ENCODE measurements around the gene MFSD1. TPM values are rescaled to one million over a fixed set of nuclear protein-coding genes. Genes with fewer than 3 reads are reported as not detected.
"Not testable (repeated sequence)": the region's sequence is repeated elsewhere in the genome, so short reads cannot be mapped to it uniquely, and the experiment has no call there.

MFSD1 gene
- total and polyA plus RNA-seq, 2 donors: 55.8 to 110 TPM

DNA sequence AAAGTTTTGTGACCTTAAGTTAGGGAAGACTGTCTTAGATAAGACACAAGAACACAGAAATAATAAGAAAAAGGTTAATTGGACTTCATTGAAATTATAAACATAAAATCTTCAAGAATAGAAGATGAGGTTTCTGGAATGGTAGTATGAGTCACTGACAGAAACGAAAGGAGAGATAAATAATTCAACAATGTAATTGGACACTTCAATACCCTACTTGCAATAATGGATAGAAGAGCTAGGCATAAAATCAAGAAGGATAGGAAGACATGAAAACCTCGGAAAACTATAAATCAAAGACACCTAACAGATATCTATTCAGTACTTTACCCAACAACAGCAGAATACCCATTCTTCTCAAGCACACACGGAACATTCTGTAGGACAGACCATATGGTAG is 15.9 kb upstream of the MFSD1 start:
- Histone ChIP-seq H3K4me1 (ENCODE audit: insufficient read depth) (no peaks in the 10 kb centered on the region), H3K4me3 (ENCODE audit: low read depth, low read length) (no peak overlapping the region), H3K36me3 (ENCODE audit: insufficient read depth) (no peaks in the 10 kb centered on the region), H3K27ac (ENCODE audit: low read depth) (no peak overlapping the region)
- no peak for DNase-seq (ENCODE audit: extremely low spot score)
- 86% methylated on average over 3 of the region's 3 CpGs for WGBS

DNA sequence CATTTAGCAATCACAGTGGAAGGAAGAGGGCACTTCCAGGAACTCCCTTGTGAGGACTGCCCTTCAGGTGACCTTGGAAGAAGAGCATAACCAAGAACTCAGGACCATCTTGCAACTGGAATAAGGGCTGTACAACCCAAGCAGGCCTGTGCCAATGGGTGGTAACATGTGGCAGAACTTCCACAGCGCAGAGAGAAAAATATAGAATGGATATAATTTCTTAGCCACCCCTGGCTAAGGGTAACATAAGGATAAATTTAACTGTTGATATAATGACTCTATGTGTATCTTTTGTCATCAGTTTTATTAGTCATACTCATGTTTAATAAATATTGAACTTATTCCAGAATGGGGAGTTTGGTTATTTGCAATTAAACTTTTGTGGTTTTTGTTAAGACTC is 13.4 kb upstream of the MFSD1 start:
- WGBS: 91% methylated on average over 1 of the region's 1 CpG
- Histone ChIP-seq H3K4me1 (ENCODE audit: insufficient read depth) (no peaks in the 10 kb centered on the region), H3K36me3 (ENCODE audit: insufficient read depth) (no peaks in the 10 kb centered on the region), H3K27ac (ENCODE audit: low read depth) (no peak overlapping the region), H3K4me3 (ENCODE audit: low read depth, low read length) (no peak overlapping the region)
- no peak for DNase-seq (ENCODE audit: extremely low spot score)

- Histone ChIP-seq H3K36me3 (ENCODE audit: insufficient read depth) (no peaks in the 10 kb centered on the region), H3K4me3 (ENCODE audit: low read depth, low read length) (no peak overlapping the region), H3K4me1 (ENCODE audit: insufficient read depth) (no peaks in the 10 kb centered on the region), H3K27ac (ENCODE audit: low read depth) (no peak overlapping the region)
- DNase-seq (ENCODE audit: extremely low spot score): no peak
- WGBS: 73% methylated on average over 1 of the region's 1 CpG
These were observed 12.3 kb upstream of the MFSD1 start for GRCh38 chr3:158789592-158789991.

GRCh38 chr3:158790901-158791589 is 10.8 kb upstream of the MFSD1 start:
- no peak overlapping the region for H3K27ac ChIP-seq (ENCODE audit: low read depth)
- no peaks in the 10 kb centered on the region for H3K36me3 ChIP-seq (ENCODE audit: insufficient read depth)
- no peaks in the 10 kb centered on the region for H3K4me1 ChIP-seq (ENCODE audit: insufficient read depth)
- DNase-seq (ENCODE audit: extremely low spot score): no peak
- H3K4me3 ChIP-seq (ENCODE audit: low read depth, low read length): no peak overlapping the region
- WGBS: 10% methylated on average over 11 of the region's 11 CpGs

GRCh38 chr3:158791590-158791920 is 10.3 kb upstream of the MFSD1 start:
- not testable (repeated sequence) for H3K36me3 ChIP-seq (ENCODE audit: insufficient read depth); H3K4me3 ChIP-seq (ENCODE audit: low read depth, low read length); H3K27ac ChIP-seq (ENCODE audit: low read depth); DNase-seq (ENCODE audit: extremely low spot score); H3K4me1 ChIP-seq (ENCODE audit: insufficient read depth)
- 4% methylated on average over 1 of the region's 1 CpG for WGBS

DNA sequence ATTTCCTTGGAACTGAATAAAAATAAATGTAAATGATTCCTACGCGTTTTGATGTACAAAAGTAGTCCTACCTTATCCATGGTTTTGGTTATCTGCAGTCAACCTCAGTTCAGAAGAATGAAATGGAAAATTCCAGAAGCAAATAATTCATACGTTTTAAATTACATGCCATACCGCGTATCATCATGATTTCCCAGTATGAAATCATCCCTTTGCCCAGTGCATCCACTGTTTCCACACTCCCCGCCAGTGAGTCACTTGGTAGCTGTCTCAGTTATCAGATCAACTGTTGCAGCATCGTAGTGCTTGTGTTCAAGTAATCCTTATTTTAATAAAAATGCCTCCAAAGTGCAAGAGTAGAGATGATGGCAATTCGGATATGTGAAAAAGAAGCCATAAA is 9.1 kb upstream of the MFSD1 start:
- Histone ChIP-seq H3K36me3 (ENCODE audit: insufficient read depth) (no peaks in the 10 kb centered on the region), H3K4me3 (ENCODE audit: low read depth, low read length) (no peak overlapping the region), H3K4me1 (ENCODE audit: insufficient read depth) (no peaks in the 10 kb centered on the region), H3K27ac (ENCODE audit: low read depth) (no peak overlapping the region)
- WGBS: 43% methylated on average over 8 of the region's 8 CpGs
- DNase-seq (ENCODE audit: extremely low spot score): no peak

- Histone ChIP-seq H3K27ac (ENCODE audit: low read depth) (no peak overlapping the region), H3K36me3 (ENCODE audit: insufficient read depth) (no peaks in the 10 kb centered on the region), H3K4me3 (ENCODE audit: low read depth, low read length) (no peak overlapping the region), H3K4me1 (ENCODE audit: insufficient read depth) (no peaks in the 10 kb centered on the region)
- 93% methylated on average over 2 of the region's 2 CpGs for WGBS
- DNase-seq (ENCODE audit: extremely low spot score): no peak
These were observed 7.6 kb upstream of the MFSD1 start for GRCh38 chr3:158794206-158794605.

- DNase-seq (ENCODE audit: extremely low spot score): no peak
- WGBS: 74% methylated on average over 5 of the region's 5 CpGs
- no peak overlapping the region for H3K27ac ChIP-seq (ENCODE audit: low read depth)
- no peaks in the 10 kb centered on the region for H3K4me1 ChIP-seq (ENCODE audit: insufficient read depth)
- no peak overlapping the region for H3K4me3 ChIP-seq (ENCODE audit: low read depth, low read length)
- H3K36me3 ChIP-seq (ENCODE audit: insufficient read depth): no peaks in the 10 kb centered on the region
These were observed 6.8 kb upstream of the MFSD1 start for GRCh38 chr3:158794936-158795518.

DNA sequence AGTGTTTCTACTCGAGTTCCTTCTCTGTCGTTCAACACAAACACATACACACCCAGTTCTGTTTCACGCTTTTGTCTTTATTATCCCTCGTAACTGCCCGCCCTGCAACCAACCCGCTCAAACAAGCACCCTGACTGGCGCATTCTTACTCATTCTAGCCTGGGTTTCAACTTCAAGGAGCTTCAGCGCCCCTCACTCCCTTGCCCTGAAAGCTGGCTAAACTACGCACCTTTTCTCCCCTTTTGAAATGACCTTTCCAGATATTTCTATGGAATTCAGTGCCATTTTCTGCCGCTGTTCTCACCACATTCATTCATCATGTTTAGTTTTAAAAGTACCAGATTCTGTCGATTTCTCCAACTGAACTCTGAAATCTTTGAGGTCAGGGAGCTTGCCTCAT is 653 bp upstream of the MFSD1 start:
- Histone ChIP-seq H3K4me1 (ENCODE audit: insufficient read depth) (peaks cover 2% of the 10 kb centered on the region), H3K27ac (ENCODE audit: low read depth) (peak overlapping the region; percentile 88), H3K4me3 (ENCODE audit: low read depth, low read length) (peak overlapping the region; percentile 71), H3K36me3 (ENCODE audit: insufficient read depth) (no peaks in the 10 kb centered on the region)
- no peak for DNase-seq (ENCODE audit: extremely low spot score)
- WGBS: 20% methylated on average over 11 of the region's 11 CpGs

- H3K27ac ChIP-seq (ENCODE audit: low read depth): peak overlapping the region; percentile 44
- no peaks in the 10 kb centered on the region for H3K36me3 ChIP-seq (ENCODE audit: insufficient read depth)
- H3K4me1 ChIP-seq (ENCODE audit: insufficient read depth): peaks cover 2% of the 10 kb centered on the region
- H3K4me3 ChIP-seq (ENCODE audit: low read depth, low read length): peak overlapping the region; percentile 71
- DNase-seq (ENCODE audit: extremely low spot score): no peak
- 29% methylated on average over 25 of the region's 25 CpGs for WGBS
These were observed 785 bp downstream of the MFSD1 start for GRCh38 chr3:158802409-158803268.

GRCh38 chr3:158804441-158804840 is 2.6 kb downstream of the MFSD1 start:
- Histone ChIP-seq H3K27ac (ENCODE audit: low read depth) (no peak overlapping the region), H3K4me3 (ENCODE audit: low read depth, low read length) (no peak overlapping the region), H3K4me1 (ENCODE audit: insufficient read depth) (peaks cover 2% of the 10 kb centered on the region), H3K36me3 (ENCODE audit: insufficient read depth) (no peaks in the 10 kb centered on the region)
- DNase-seq (ENCODE audit: extremely low spot score): no peak
- WGBS: 81% methylated on average over 3 of the region's 3 CpGs

- no peak for DNase-seq (ENCODE audit: extremely low spot score)
- 93% methylated on average over 3 of the region's 3 CpGs for WGBS
- H3K36me3 ChIP-seq (ENCODE audit: insufficient read depth): peaks cover 6% of the 10 kb centered on the region
- H3K27ac ChIP-seq (ENCODE audit: low read depth): no peak overlapping the region
- H3K4me1 ChIP-seq (ENCODE audit: insufficient read depth): peaks cover 2% of the 10 kb centered on the region
- no peak overlapping the region for H3K4me3 ChIP-seq (ENCODE audit: low read depth, low read length)
These were observed 6.8 kb downstream of the MFSD1 start for GRCh38 chr3:158808697-158809096.

DNA sequence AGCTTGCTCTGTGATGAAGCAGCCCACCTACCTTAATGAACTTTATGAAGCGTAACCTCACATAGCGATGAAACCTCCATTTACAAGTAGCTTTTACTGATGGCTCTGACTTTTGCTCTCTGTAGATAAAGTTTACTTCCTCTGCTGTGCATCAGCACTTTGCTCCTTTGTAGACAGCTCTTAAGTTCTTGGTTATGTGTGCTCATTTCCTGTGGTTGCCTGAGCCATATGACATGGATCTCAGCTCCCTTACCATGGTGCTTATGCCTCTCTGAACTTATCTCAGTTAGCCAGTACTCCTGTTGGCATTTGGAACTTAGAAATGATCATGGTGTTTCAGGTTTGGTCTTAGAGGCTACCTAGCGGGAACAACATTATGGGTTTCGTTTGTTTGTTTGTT is 7.8 kb downstream of the MFSD1 start:
- 94% methylated on average over 4 of the region's 4 CpGs for WGBS
- no peak overlapping the region for H3K27ac ChIP-seq (ENCODE audit: low read depth)
- H3K36me3 ChIP-seq (ENCODE audit: insufficient read depth): peaks cover 8% of the 10 kb centered on the region

More for the DNA sequence above, 7.8 kb downstream of the MFSD1 start:
- DNase-seq (ENCODE audit: extremely low spot score): no peak
- H3K4me1 ChIP-seq (ENCODE audit: insufficient read depth): no peaks in the 10 kb centered on the region
- no peak overlapping the region for H3K4me3 ChIP-seq (ENCODE audit: low read depth, low read length)
